B cell (primary cell): ENCODE results near the gene SFXN5. TPM values are rescaled to one million over a fixed set of nuclear protein-coding genes. Genes with fewer than 3 reads are reported as not detected.

Source experiments
- ATAC-seq: fragments of 200-7000 bp; cut with Tn5 transposase; one replicate; pipeline ENCODE4 v1.10.0; 2021; ENCODE audit warnings: low read depth, mild to moderate bottlenecking, moderate number of reproducible peaks, moderate library complexity
- CTCF ChIA-PET: fragments of 350-600 bp; sonication (Branson Sonifier 250); formaldehyde crosslinking; loops from one replicate; lab custom pipeline; 2021; ENCODE audit warnings: antibody characterized with exemption, inconsistent platforms; lab: Charles Lee
- POLR2A ChIA-PET: fragments of 350-600 bp; sonication (Branson Sonifier 250); formaldehyde crosslinking; loops from one replicate; lab custom pipeline; 2021; ENCODE audit warnings: antibody characterized with exemption; lab: Charles Lee
- DNase-seq: peaks from one replicate; pipeline ENCODE4 v3.0.0; 2013
- H2AFZ ChIP-seq: 2 replicates; pipeline ENCODE4 v1.6.1; 2012; ENCODE audit warnings: mild to moderate bottlenecking, low read depth, low read length; ENCODE audit not compliant: insufficient read depth, poor library complexity, severe bottlenecking
- H3K27ac ChIP-seq, 2 donors: 1 replicate in 1 of 2; 2 replicates in 1 of 2; pipeline ENCODE4 v1.5.1; 2012 to 2013; ENCODE audit warnings: low read length in 2 of 2, mild to moderate bottlenecking in 2 of 2, moderate library complexity in 1 of 2
- H3K27me3 ChIP-seq, 4 experiments: fragments of 200-600 bp in 1 of 4; sonication (generic) in 1 of 4; replicated peaks in 1 of 4; 1 replicate in 2 of 4; 2 replicates in 2 of 4; pipeline versions ENCODE4 v1.6.1 to v1.7.0; 2013 to 2016; ENCODE audit warnings: low read length in 3 of 4, mild to moderate bottlenecking in 2 of 4, mixed read lengths in 1 of 4, moderate library complexity in 1 of 4; ENCODE audit not compliant: insufficient read depth in 4 of 4, control insufficient read depth in 3 of 4; ENCODE audit errors: control extremely low read depth in 1 of 4
- H3K36me3 ChIP-seq, 2 experiments: replicated peaks in 1 of 2; 1 replicate in 1 of 2; 2 replicates in 1 of 2; pipeline versions ENCODE4 v1.6.1 to v1.7.1; 2013; ENCODE audit warnings: low read length in 1 of 2; ENCODE audit not compliant: insufficient read depth in 2 of 2, control insufficient read depth in 1 of 2; ENCODE audit errors: control extremely low read depth in 1 of 2, extremely low read depth in 1 of 2
- H3K4me1 ChIP-seq, 2 donors: fragments of 200-600 bp in 1 of 2; sonication (generic) in 1 of 2; 1 replicate in 1 of 2; 2 replicates in 1 of 2; pipeline versions ENCODE4 v1.5.1 to v1.6.1; 2013 to 2017; ENCODE audit warnings: low read length in 2 of 2; ENCODE audit not compliant: control insufficient read depth in 2 of 2, insufficient read depth in 2 of 2
- H3K4me2 ChIP-seq: replicated peaks from 2 replicates; pipeline ENCODE3; 2012; ENCODE audit warnings: mild to moderate bottlenecking, low read depth, low read length; ENCODE audit not compliant: poor library complexity, severe bottlenecking
- H3K4me3 ChIP-seq, 5 experiments: fragments of 200-600 bp in 1 of 5; sonication (generic) in 1 of 5; 1 replicate in 3 of 5; 2 replicates in 2 of 5; pipeline versions ENCODE4 v1.5.1 to v1.7.0; 2011 to 2016; ENCODE audit warnings: low read length in 4 of 5, mild to moderate bottlenecking in 4 of 5, low read depth in 2 of 5, control low read depth in 1 of 5, moderate library complexity in 1 of 5; ENCODE audit not compliant: insufficient read depth in 1 of 5; ENCODE audit errors: control extremely low read depth in 1 of 5, extremely low read depth in 1 of 5
- H3K79me2 ChIP-seq: fragments of 200-600 bp; sonication (generic); one replicate; pipeline ENCODE4 v1.6.0; 2016; ENCODE audit warnings: low read length; ENCODE audit not compliant: control insufficient read depth, insufficient read depth
- H3K9ac ChIP-seq: fragments of 200-600 bp; sonication (generic); 2 replicates; pipeline ENCODE4 v1.6.1; 2017; ENCODE audit warnings: mild to moderate bottlenecking, low read length, moderate library complexity
- H3K9me3 ChIP-seq, 3 donors: one replicate each; pipeline versions ENCODE4 v1.6.1 to v1.7.1; 2013; ENCODE audit warnings: low read length in 2 of 3; ENCODE audit not compliant: control insufficient read depth in 2 of 3, insufficient read depth in 1 of 3; ENCODE audit errors: control extremely low read depth in 1 of 3
- H4K20me1 ChIP-seq: 2 replicates; pipeline ENCODE4 v1.6.0; 2012; ENCODE audit warnings: mild to moderate bottlenecking, low read length; ENCODE audit not compliant: insufficient read depth, control insufficient read depth, poor library complexity, severe bottlenecking
- H3K27ac Mint-ChIP-seq: one replicate; pipeline ENCODE4 v1.8.0; 2021; ENCODE audit warnings: mixed read lengths
- H3K27me3 Mint-ChIP-seq: one replicate; pipeline ENCODE4 v1.8.0; 2021; ENCODE audit warnings: mixed read lengths
- H3K4me1 Mint-ChIP-seq: one replicate; pipeline ENCODE4 v1.8.0; 2021; ENCODE audit warnings: mixed read lengths
- H3K4me3 Mint-ChIP-seq: one replicate; pipeline ENCODE4 v1.8.0; 2021; ENCODE audit warnings: mixed read lengths
- H3K9me3 Mint-ChIP-seq: one replicate; pipeline ENCODE4 v1.8.0; 2022; ENCODE audit warnings: mixed read lengths; ENCODE audit not compliant: insufficient read depth
- CTCF ChIP-seq: fragments of 200-600 bp; IDR thresholded peaks from one replicate; pipeline ENCODE4 v1.8.0; 2022; ENCODE audit warnings: antibody characterized with exemption, mild to moderate bottlenecking
- EZH2 ChIP-seq: IDR thresholded peaks from 2 replicates; pipeline ENCODE4 v1.6.1; 2012; ENCODE audit warnings: borderline replicate concordance, low read depth, mild to moderate bottlenecking, moderate library complexity, low read length; ENCODE audit not compliant: insufficient read depth, poor library complexity, severe bottlenecking
- WGBS: methylation state at CpG from one replicate; pipeline ENCODE4 v1.1.5; 2013; ENCODE audit warnings: missing lambda C conversion rate; ENCODE audit not compliant: insufficient coverage; 5-methylcytosine and 5-hydroxymethylcytosine counted together
- intact Hi-C: fragments of 100-400 bp; cut with micrococcal nuclease; formaldehyde crosslinking; loops from one replicate; pipeline ENCODE4 v1.10.0; 2022
- polyA plus RNA-seq: library from polyadenylated mRNA; depleted of rRNA; stranded (reverse); fragments of >200 nt; gene quantifications from 2 replicates; pipeline ENCODE4 v1.2.3, GENCODE V29; 2012
- total RNA-seq, 2 donors: library from RNA; stranded (reverse); fragments of 120-200 nt in 1 of 2; gene quantifications; 1 replicate in 1 of 2; 2 replicates in 1 of 2; pipeline versions ENCODE4 v1.2.3 to v1.2.4, GENCODE V29; 2013 to 2022

The SFXN5 gene
- total and polyA plus RNA-seq, 2 donors (not counting 1 experiment from before 2014, with no cell fraction given) = 8.0 to 16.9 TPM

GRCh38 chr2:72985136-72985535 is 86.4 kb downstream of the SFXN5 start:
- CTCF ChIA-PET = interaction anchor here (2.0 kb wide), 1 partner anchor 11 kb away, joined by 5 read pairs; no protein-coding TSS in a partner anchor

More at GRCh38 chr2:72985136-72985535, 86.4 kb downstream of the SFXN5 start:
- Mint-ChIP-seq H3K9me3 (no peaks in the 10 kb centered on the region), H3K4me3 (no peak overlapping the region), H3K4me1 (peaks cover 8% of the 10 kb centered on the region), H3K27me3 (no peaks in the 10 kb centered on the region), H3K27ac (no peak overlapping the region)
- no peak for ATAC-seq
- Histone ChIP-seq H3K36me3 (peaks cover 0 to 2% of the 10 kb centered on the region in 2 experiments), H3K79me2 (no peaks in the 10 kb centered on the region), H4K20me1 (no peaks in the 10 kb centered on the region), H3K27me3 (no peaks in the 10 kb centered on the region), H3K4me3 (no peak overlapping the region), H3K9me3 (no peaks in the 10 kb centered on the region), H3K27ac (no peak overlapping the region), H3K4me1 (peaks cover 4 to 5% of the 10 kb centered on the region in 2 donors), H3K4me2 (no peak overlapping the region), H2AFZ (no peak overlapping the region), H3K9ac (no peak overlapping the region)
- intact Hi-C loops = no loop called here
- 91% methylated on average over 4 of the region's 5 CpGs for WGBS
- POLR2A ChIA-PET = no interaction called here
- no peak for DNase-seq
- TF ChIP-seq EZH2 (no peak), CTCF (no peak)
